Liver (tissue), 3 donors: ENCODE results near the gene POLR3GL.
"Not testable (repeated sequence)": the region's sequence is repeated elsewhere in the genome, so short reads cannot be mapped to it uniquely, and the experiment has no call there.

Experiments
- GABPA ChIP-seq, 2 donors: IDR thresholded peaks in 1 of 2; conservative IDR thresholded peaks in 1 of 2; 2 replicates each; pipeline ENCODE4 v1.6.1; 2016; ENCODE audit warnings: antibody characterized with exemption in 2 of 2, mild to moderate bottlenecking in 1 of 2, moderate library complexity in 1 of 2
- SP1 ChIP-seq: IDR thresholded peaks from 2 replicates; pipeline ENCODE4 v1.6.1; 2018; ENCODE audit warnings: antibody characterized with exemption, mild to moderate bottlenecking
- YY1 ChIP-seq: IDR thresholded peaks from 2 replicates; pipeline ENCODE4 v1.6.1; 2016; ENCODE audit warnings: antibody characterized with exemption, mild to moderate bottlenecking
- TF ChIP-seq, protein P1 (sequence below): fragments of 150-350 bp; IDR thresholded peaks from 2 replicates; pipeline ENCODE4 v1.5.1; 2017; ENCODE audit warnings: improper control_type of control experiment, low read depth, low read length; ENCODE audit not compliant: missing input control
- TF ChIP-seq, protein P2 (sequence below): IDR thresholded peaks from 2 replicates; pipeline ENCODE4 v1.6.1; 2016; ENCODE audit warnings: antibody characterized with exemption, mild to moderate bottlenecking
- TF ChIP-seq, protein P3 (sequence below): IDR thresholded peaks from 2 replicates; pipeline ENCODE4 v1.6.1; 2016; ENCODE audit warnings: antibody characterized with exemption
- donor health status: healthy.
- donor health status: healthy.

DNA sequence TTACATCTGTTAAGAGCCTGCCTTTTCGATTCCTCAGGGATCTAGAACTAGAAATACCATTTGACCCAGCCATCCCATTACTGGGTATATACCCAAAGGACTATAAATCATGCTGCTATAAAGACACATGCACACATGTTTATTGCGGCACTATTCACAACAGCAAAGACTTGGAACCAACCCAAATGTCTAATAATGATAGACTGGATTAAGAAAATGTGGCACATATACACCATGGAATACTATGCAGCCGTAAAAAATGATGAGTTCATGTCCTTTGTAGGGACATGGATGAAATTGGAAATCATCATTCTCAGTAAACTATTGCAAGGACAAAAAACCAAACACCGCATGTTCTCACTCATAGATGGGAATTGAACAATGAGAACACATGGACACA is 44.2 kb upstream of the POLR3GL start:
- TF ChIP-seq, protein P1, sequence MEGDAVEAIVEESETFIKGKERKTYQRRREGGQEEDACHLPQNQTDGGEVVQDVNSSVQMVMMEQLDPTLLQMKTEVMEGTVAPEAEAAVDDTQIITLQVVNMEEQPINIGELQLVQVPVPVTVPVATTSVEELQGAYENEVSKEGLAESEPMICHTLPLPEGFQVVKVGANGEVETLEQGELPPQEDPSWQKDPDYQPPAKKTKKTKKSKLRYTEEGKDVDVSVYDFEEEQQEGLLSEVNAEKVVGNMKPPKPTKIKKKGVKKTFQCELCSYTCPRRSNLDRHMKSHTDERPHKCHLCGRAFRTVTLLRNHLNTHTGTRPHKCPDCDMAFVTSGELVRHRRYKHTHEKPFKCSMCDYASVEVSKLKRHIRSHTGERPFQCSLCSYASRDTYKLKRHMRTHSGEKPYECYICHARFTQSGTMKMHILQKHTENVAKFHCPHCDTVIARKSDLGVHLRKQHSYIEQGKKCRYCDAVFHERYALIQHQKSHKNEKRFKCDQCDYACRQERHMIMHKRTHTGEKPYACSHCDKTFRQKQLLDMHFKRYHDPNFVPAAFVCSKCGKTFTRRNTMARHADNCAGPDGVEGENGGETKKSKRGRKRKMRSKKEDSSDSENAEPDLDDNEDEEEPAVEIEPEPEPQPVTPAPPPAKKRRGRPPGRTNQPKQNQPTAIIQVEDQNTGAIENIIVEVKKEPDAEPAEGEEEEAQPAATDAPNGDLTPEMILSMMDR: not testable (repeated sequence)
- TF ChIP-seq GABPA (IDR thresholded peaks at IDR 0.05 in 1 of 2, conservative IDR thresholded peaks at IDR 0.05 in 1 of 2); YY1; SP1: not testable (repeated sequence)
- TF ChIP-seq, protein P2, sequence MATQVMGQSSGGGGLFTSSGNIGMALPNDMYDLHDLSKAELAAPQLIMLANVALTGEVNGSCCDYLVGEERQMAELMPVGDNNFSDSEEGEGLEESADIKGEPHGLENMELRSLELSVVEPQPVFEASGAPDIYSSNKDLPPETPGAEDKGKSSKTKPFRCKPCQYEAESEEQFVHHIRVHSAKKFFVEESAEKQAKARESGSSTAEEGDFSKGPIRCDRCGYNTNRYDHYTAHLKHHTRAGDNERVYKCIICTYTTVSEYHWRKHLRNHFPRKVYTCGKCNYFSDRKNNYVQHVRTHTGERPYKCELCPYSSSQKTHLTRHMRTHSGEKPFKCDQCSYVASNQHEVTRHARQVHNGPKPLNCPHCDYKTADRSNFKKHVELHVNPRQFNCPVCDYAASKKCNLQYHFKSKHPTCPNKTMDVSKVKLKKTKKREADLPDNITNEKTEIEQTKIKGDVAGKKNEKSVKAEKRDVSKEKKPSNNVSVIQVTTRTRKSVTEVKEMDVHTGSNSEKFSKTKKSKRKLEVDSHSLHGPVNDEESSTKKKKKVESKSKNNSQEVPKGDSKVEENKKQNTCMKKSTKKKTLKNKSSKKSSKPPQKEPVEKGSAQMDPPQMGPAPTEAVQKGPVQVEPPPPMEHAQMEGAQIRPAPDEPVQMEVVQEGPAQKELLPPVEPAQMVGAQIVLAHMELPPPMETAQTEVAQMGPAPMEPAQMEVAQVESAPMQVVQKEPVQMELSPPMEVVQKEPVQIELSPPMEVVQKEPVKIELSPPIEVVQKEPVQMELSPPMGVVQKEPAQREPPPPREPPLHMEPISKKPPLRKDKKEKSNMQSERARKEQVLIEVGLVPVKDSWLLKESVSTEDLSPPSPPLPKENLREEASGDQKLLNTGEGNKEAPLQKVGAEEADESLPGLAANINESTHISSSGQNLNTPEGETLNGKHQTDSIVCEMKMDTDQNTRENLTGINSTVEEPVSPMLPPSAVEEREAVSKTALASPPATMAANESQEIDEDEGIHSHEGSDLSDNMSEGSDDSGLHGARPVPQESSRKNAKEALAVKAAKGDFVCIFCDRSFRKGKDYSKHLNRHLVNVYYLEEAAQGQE: not testable (repeated sequence)
- TF ChIP-seq, protein P3, sequence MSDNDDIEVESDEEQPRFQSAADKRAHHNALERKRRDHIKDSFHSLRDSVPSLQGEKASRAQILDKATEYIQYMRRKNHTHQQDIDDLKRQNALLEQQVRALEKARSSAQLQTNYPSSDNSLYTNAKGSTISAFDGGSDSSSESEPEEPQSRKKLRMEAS: not testable (repeated sequence)
